ENCODE measurements around the gene TXNRD1. TPM values are rescaled to one million over a fixed set of nuclear protein-coding genes. Genes with fewer than 3 reads are reported as not detected.
A peak's percentile ranks its signal among the peaks of the same experiment; 100 is the strongest.
"Not testable (repeated sequence)": the region's sequence is repeated elsewhere in the genome, so short reads cannot be mapped to it uniquely, and the experiment has no call there.

The TXNRD1 gene
- total RNA-seq, 1 donor from 2014 or later: 229 TPM

- DNase-seq (ENCODE audit: low spot score): no peak
Observed at GRCh38 chr12:104237930-104238329, 22.4 kb downstream of the TXNRD1 start.

- DNase-seq (ENCODE audit: low spot score): no peak
Observed at GRCh38 chr12:104242546-104243206, 27.1 kb downstream of the TXNRD1 start.

GRCh38 chr12:104243551-104243950, 28.0 kb downstream of the TXNRD1 start:
- no peak for DNase-seq (ENCODE audit: low spot score)

- DNase-seq (ENCODE audit: low spot score): no peak
Observed at GRCh38 chr12:104243971-104244370, 28.4 kb downstream of the TXNRD1 start.

- DNase-seq (ENCODE audit: low spot score): no peak
Observed at GRCh38 chr12:104247698-104248097, 32.1 kb downstream of the TXNRD1 start.

GRCh38 chr12:104248444-104248843, 32.9 kb downstream of the TXNRD1 start:
- DNase-seq (ENCODE audit: low spot score): no peak

- no peak for DNase-seq (ENCODE audit: low spot score)
Observed at GRCh38 chr12:104249017-104249416, 33.4 kb downstream of the TXNRD1 start.

- DNase-seq (ENCODE audit: low spot score): no peak
Observed at GRCh38 chr12:104249898-104250297, 34.3 kb downstream of the TXNRD1 start.

GRCh38 chr12:104250366-104251125, 35.0 kb downstream of the TXNRD1 start:
- DNase-seq (ENCODE audit: low spot score): no peak

GRCh38 chr12:104257913-104258472, 42.4 kb downstream of the TXNRD1 start:
- no peak for DNase-seq (ENCODE audit: low spot score)

- no peak for DNase-seq (ENCODE audit: low spot score)
Observed at GRCh38 chr12:104258476-104259067, 43.0 kb downstream of the TXNRD1 start.

- DNase-seq (ENCODE audit: low spot score): no peak
Observed at GRCh38 chr12:104263026-104263425, 47.4 kb downstream of the TXNRD1 start.

GRCh38 chr12:104263580-104264358, 48.2 kb downstream of the TXNRD1 start:
- DNase-seq (ENCODE audit: low spot score): peak; percentile 35

- DNase-seq (ENCODE audit: low spot score): not testable (repeated sequence)
Observed at GRCh38 chr12:104265436-104265835, 49.9 kb downstream of the TXNRD1 start.

- DNase-seq (ENCODE audit: low spot score): no peak
Observed at GRCh38 chr12:104272938-104273337, 57.4 kb downstream of the TXNRD1 start.

GRCh38 chr12:104273503-104273902, 57.9 kb downstream of the TXNRD1 start:
- DNase-seq (ENCODE audit: low spot score): no peak

- DNase-seq (ENCODE audit: low spot score): no peak
Observed at GRCh38 chr12:104274811-104275210, 59.2 kb downstream of the TXNRD1 start.

GRCh38 chr12:104275689-104276088, 60.1 kb downstream of the TXNRD1 start:
- no peak for DNase-seq (ENCODE audit: low spot score)

GRCh38 chr12:104276273-104277131, 60.9 kb downstream of the TXNRD1 start:
- no peak for DNase-seq (ENCODE audit: low spot score)

GRCh38 chr12:104279164-104279563, 63.6 kb downstream of the TXNRD1 start:
- no peak for DNase-seq (ENCODE audit: low spot score)

- no peak for DNase-seq (ENCODE audit: low spot score)
Observed at GRCh38 chr12:104280111-104280510, 64.5 kb downstream of the TXNRD1 start.
